Measurements from ENCODE around the gene RC3H2.

Gene RC3H2

GRCh38 chr9:122904466-122904822 is 715 bp downstream of the RC3H2 start:
- TF ChIP-seq, protein P1, sequence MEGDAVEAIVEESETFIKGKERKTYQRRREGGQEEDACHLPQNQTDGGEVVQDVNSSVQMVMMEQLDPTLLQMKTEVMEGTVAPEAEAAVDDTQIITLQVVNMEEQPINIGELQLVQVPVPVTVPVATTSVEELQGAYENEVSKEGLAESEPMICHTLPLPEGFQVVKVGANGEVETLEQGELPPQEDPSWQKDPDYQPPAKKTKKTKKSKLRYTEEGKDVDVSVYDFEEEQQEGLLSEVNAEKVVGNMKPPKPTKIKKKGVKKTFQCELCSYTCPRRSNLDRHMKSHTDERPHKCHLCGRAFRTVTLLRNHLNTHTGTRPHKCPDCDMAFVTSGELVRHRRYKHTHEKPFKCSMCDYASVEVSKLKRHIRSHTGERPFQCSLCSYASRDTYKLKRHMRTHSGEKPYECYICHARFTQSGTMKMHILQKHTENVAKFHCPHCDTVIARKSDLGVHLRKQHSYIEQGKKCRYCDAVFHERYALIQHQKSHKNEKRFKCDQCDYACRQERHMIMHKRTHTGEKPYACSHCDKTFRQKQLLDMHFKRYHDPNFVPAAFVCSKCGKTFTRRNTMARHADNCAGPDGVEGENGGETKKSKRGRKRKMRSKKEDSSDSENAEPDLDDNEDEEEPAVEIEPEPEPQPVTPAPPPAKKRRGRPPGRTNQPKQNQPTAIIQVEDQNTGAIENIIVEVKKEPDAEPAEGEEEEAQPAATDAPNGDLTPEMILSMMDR (IDR thresholded peaks at IDR 0.05; ENCODE audit: control extremely low read depth, extremely low read depth, low read depth, missing control alignments) = no peak
- CTCF ChIA-PET = interaction anchor here (0.8 to 1.4 kb wide), 3 partner anchors 8 to 86 kb away, joined by 3 to 4 read pairs (median 4); partner anchors contain the start of gene ZBTB6
- POLR2A ChIA-PET = interaction anchor here (1.4 kb wide), 1 partner anchor 8 kb away, joined by 4 read pairs; the partner anchor contains the start of gene ZBTB6
- DNase-seq (ENCODE audit: extremely low spot score) = peak; percentile 29

DNA sequence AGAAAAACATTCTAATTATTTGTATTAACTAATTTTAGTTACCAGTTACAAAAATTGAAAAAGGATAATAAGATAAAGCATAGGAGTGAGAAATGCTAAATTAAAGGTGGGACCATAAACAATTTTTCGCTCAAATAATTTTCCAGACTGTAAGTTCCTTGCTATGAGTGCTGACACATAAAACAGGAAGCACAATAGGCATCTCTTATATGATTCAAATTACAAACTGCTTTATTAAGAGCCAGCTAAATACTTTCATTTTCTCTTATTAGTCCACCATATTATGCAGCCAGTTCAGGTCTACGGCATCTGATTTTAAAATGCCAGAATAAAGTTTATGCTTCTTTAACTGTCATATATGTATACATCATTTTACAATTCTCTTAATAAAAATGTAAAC is 4.4 kb downstream of the RC3H2 start:
- peak; percentile 32 for DNase-seq (ENCODE audit: extremely low spot score)
- TF ChIP-seq, protein P1 (IDR thresholded peaks at IDR 0.05; ENCODE audit: control extremely low read depth, extremely low read depth, low read depth, missing control alignments) = no peak
- POLR2A ChIA-PET = no interaction called here
- CTCF ChIA-PET = no interaction called here

DNA sequence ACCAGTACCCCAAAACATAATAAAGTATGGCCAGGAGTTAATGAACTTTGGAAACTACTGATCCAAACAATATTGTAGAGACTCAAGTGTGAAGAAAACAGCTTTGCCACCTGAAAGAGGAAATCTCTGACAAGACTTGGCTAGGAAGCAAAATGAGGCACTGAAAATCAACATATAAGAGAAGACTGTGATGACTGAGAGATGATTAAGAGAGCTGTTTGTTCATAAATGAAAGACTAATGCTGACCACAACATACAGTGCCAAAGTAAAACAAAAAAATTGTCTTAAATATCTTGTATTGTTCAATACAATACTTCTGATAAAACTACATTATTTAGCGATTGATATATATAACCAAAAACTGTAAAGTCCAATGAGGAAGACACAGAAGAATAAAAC is 7.2 kb downstream of the RC3H2 start:
- no peak for DNase-seq (ENCODE audit: extremely low spot score)
- CTCF ChIA-PET = no interaction called here
- POLR2A ChIA-PET = no interaction called here
- TF ChIP-seq, protein P1 (IDR thresholded peaks at IDR 0.05; ENCODE audit: control extremely low read depth, extremely low read depth, low read depth, missing control alignments) = no peak

DNA sequence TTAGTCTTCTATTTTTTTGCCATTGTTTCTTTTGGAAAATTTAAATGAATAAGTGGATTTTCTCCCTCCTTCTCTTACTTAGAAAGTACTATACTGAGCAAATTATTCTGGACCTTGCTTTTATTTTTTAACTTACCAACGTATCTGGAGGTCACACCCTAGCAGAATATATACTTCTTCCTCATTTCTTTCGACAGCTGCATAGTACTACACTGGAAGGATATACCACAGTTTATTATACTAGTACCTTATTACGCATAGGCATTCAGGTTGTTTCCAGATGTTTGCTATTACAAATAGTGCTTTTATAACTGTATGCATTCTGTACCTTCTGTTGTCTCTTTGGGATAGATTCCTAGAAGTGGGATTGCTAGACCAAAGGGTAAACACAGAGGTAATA is 16.7 kb downstream of the RC3H2 start:
- DNase-seq (ENCODE audit: extremely low spot score) = no peak
- ChIA-PET CTCF (no interaction called here), POLR2A (no interaction called here)
- TF ChIP-seq, protein P1 (IDR thresholded peaks at IDR 0.05; ENCODE audit: control extremely low read depth, extremely low read depth, low read depth, missing control alignments) = no peak

DNA sequence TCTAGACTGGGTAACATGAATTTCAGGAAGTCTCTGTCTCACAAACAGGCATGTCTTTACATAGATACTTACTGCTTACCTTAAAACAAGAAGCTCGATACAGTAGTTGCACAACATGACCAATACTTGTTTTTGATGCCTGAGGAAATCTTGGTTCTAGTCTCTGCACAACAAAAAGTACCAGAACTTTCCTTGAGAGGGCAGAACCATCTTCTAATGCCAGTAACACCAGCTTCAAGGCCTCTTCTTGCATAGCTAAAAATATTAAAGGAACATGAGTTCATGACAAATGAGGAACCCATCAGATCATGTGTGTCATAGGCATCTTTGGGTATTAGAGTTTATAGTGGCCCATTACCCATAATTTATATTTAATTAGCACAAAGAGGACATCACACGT is 22.0 kb downstream of the RC3H2 start:
- ChIA-PET CTCF (interaction anchor here (1.0 to 1.1 kb wide), 3 partner anchors 9 to 23 kb away, joined by 3 read pairs; no protein-coding TSS in a partner anchor), POLR2A (no interaction called here)
- no peak for DNase-seq (ENCODE audit: extremely low spot score)
- TF ChIP-seq, protein P1 (IDR thresholded peaks at IDR 0.05; ENCODE audit: control extremely low read depth, extremely low read depth, low read depth, missing control alignments) = no peak

GRCh38 chr9:122879443-122879842 is 25.7 kb downstream of the RC3H2 start:
- TF ChIP-seq, protein P1 (IDR thresholded peaks at IDR 0.05; ENCODE audit: control extremely low read depth, extremely low read depth, low read depth, missing control alignments) = no peak
- POLR2A ChIA-PET = no interaction called here
- CTCF ChIA-PET = interaction anchor here (3.4 kb wide), 1 partner anchor 17 kb away, joined by 10 read pairs; no protein-coding TSS in a partner anchor
- no peak for DNase-seq (ENCODE audit: extremely low spot score)

All from GM10248 (cell line).